Measurements from ENCODE around the gene KCNQ1OT1. TPM values are rescaled to one million over a fixed set of nuclear protein-coding genes. Genes with fewer than 3 reads are reported as not detected.

The KCNQ1OT1 gene
- total and polyA plus RNA-seq, 10 donors, result 0.02 to 3.1 (median 1.7) TPM

- TF ChIP-seq, protein P1, sequence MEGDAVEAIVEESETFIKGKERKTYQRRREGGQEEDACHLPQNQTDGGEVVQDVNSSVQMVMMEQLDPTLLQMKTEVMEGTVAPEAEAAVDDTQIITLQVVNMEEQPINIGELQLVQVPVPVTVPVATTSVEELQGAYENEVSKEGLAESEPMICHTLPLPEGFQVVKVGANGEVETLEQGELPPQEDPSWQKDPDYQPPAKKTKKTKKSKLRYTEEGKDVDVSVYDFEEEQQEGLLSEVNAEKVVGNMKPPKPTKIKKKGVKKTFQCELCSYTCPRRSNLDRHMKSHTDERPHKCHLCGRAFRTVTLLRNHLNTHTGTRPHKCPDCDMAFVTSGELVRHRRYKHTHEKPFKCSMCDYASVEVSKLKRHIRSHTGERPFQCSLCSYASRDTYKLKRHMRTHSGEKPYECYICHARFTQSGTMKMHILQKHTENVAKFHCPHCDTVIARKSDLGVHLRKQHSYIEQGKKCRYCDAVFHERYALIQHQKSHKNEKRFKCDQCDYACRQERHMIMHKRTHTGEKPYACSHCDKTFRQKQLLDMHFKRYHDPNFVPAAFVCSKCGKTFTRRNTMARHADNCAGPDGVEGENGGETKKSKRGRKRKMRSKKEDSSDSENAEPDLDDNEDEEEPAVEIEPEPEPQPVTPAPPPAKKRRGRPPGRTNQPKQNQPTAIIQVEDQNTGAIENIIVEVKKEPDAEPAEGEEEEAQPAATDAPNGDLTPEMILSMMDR (IDR thresholded peaks at IDR 0.05 in 8 of 11, conservative IDR thresholded peaks at IDR 0.05 in 3 of 11), result no peak
- TF ChIP-seq POLR2A (IDR thresholded peaks at IDR 0.05) (no peak), POLR2AphosphoS5 (IDR thresholded peaks at IDR 0.05) (no peak)
- DNase-seq, result peak; percentile 51
- WGBS, 5 donors, result 94 to 96% (median 95%) methylated on average over 9 to 10 of the region's 10 CpGs
- no peak overlapping the region for H3K27ac ChIP-seq
- H3K27me3 ChIP-seq (replicated peaks in 1 of 7), result no peaks in the 10 kb centered on the region
- intact Hi-C loops (cut with DNase I; ENCODE audit: low total_unique reads), result no loop called here
- H3K4me3 ChIP-seq, result no peak overlapping the region
- H3K36me3 ChIP-seq, result peaks cover 0 to 28% (median 4%) of the 10 kb centered on the region in 6 donors
- peaks cover 0 to 7% (median 0%) of the 10 kb centered on the region in 6 donors for H3K4me1 ChIP-seq
- no peaks in the 10 kb centered on the region for H3K9me3 ChIP-seq
Measured at GRCh38 chr11:2569731-2570210, 130.0 kb downstream of the KCNQ1OT1 start.

DNA sequence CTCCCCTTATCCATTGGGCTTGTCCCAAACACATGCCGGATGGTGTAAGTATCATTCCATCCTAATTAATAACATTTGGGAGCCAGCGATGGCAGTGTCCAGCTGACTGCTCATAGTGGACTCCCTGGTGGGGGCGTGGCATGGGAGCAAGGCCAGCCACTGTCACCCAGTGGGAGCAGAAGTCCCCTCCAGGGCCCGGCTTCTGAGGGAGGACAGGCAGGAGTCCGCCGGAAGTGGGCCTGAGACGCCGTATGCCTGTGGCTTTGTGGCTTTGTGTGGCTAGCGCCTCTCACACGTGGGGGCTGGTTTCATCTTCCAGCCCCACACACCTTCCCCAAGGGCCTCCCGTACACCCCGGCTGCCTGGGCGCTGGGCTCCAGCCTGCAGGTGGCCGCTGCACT, 130.5 kb downstream of the KCNQ1OT1 start:
- TF ChIP-seq POLR2A (IDR thresholded peaks at IDR 0.05), result no peak
- TF ChIP-seq POLR2AphosphoS5 (IDR thresholded peaks at IDR 0.05), result no peak
- TF ChIP-seq, protein P1 (IDR thresholded peaks at IDR 0.05 in 8 of 11, conservative IDR thresholded peaks at IDR 0.05 in 3 of 11), result no peak
- 55 to 78% (median 63%) methylated on average over 4 to 14 of the region's 14 CpGs for WGBS, 5 donors
- peaks cover 0 to 7% (median 0%) of the 10 kb centered on the region in 6 donors for H3K4me1 ChIP-seq
- H3K9me3 ChIP-seq, result no peaks in the 10 kb centered on the region
- peak; percentile 48 for DNase-seq
- intact Hi-C loops (cut with DNase I; ENCODE audit: low total_unique reads), result no loop called here
- H3K36me3 ChIP-seq, result peaks cover 0 to 26% (median 4%) of the 10 kb centered on the region in 6 donors
- no peak overlapping the region for H3K4me3 ChIP-seq
- no peak overlapping the region for H3K27ac ChIP-seq
- H3K27me3 ChIP-seq (replicated peaks in 1 of 7), result no peaks in the 10 kb centered on the region

DNA sequence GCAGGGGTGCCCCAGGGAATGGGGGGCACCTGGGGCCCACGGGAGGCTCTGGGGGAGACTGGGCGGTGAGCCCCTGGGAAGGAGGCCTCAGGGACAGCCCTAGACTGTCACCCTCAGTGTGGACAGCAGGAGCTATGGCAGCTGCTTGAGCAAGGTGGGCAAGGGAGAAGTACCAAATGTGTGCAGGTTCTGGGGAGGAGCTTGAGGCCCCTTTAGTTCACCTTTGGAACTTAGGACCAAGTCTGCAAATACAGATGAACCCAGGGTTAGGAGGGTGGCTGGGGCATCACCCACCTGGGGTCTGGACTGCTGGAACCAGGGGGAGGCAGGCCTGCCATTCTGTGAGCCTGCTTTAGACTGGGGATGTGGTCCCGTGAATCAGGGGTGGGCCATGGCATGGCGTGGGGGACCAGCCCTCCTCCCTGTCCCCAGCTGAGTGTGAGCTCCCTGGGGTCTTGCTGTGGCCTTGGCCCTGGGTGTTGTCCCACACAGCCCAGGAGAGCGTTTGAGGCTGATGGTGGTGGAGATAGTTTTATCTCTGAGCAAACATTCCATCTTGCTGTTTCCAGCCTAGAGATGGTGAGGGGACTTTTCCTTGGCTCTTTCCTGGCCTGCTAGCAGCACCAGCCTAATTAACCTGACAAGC, 132.6 kb downstream of the KCNQ1OT1 start:
- Histone ChIP-seq H3K36me3 (peaks cover 0 to 7% (median 0%) of the 10 kb centered on the region in 6 donors), H3K9me3 (no peaks in the 10 kb centered on the region), H3K4me1 (peaks cover 0 to 7% (median 0%) of the 10 kb centered on the region in 6 donors), H3K4me3 (no peak overlapping the region), H3K27me3 (replicated peaks in 1 of 7) (no peaks in the 10 kb centered on the region), H3K27ac (no peak overlapping the region)
- DNase-seq, result peak; percentile 41
- 75 to 100% (median 85%) methylated on average over 3 to 5 of the region's 5 CpGs for WGBS, 5 donors
- intact Hi-C loops (cut with DNase I; ENCODE audit: low total_unique reads), result no loop called here
- TF ChIP-seq POLR2AphosphoS5 (IDR thresholded peaks at IDR 0.05) (no peak), POLR2A (IDR thresholded peaks at IDR 0.05) (no peak)
- TF ChIP-seq, protein P1 (IDR thresholded peaks at IDR 0.05 in 8 of 11, conservative IDR thresholded peaks at IDR 0.05 in 3 of 11), result no peak

DNA sequence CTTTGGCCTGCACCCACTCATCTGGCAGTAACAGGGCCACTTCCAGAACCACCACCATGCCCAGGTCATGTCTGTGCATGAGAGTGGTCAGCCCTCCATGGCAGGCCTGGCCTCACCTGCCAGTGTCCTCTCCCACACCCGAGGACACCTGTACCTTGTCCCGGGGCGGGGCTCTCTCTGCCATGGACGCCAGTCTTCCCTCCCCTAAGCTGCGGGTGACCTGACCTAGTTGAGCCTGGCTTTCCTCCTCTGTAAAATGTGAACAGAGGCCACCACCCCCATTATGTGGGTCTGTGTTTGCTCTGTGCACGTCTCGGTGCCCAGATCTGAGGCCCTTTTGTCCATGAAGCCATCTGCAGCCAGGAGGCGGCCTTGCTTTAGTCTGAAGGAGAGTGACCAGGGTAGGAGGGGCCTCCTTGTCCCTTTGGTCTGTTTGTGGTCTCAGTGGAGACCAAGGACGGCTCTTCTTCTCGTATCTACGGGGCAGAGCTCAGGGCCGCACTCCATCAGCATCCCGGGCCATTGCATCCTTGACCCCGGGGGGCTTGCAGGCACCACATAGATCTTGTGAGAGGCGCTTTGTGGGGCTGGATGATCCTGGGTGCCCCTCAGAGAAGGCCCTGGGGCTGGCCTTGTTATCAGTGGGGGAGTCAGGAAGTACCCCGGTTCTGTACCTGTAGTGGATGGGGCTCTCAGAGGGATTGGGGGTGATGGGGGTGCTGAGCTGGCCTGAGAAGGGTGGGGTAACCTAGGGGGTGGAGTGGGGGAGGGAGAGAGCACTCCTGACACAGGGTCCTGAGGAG, 133.4 kb downstream of the KCNQ1OT1 start:
- peaks cover 0 to 9% (median 0%) of the 10 kb centered on the region in 6 donors for H3K4me1 ChIP-seq

More for the DNA sequence above, 133.4 kb downstream of the KCNQ1OT1 start:
- peak; percentile 54 for DNase-seq
- intact Hi-C loops (cut with DNase I; ENCODE audit: low total_unique reads), result no loop called here
- Histone ChIP-seq H3K27ac (no peak overlapping the region), H3K4me3 (no peak overlapping the region), H3K9me3 (no peaks in the 10 kb centered on the region), H3K27me3 (replicated peaks in 1 of 7) (no peaks in the 10 kb centered on the region), H3K36me3 (peaks cover 0 to 3% (median 0%) of the 10 kb centered on the region in 6 donors)
- 82 to 96% (median 87%) methylated on average over 16 of the region's 16 CpGs for WGBS, 5 donors
- TF ChIP-seq, protein P1 (IDR thresholded peaks at IDR 0.05 in 8 of 11, conservative IDR thresholded peaks at IDR 0.05 in 3 of 11), result no peak
- TF ChIP-seq POLR2AphosphoS5 (IDR thresholded peaks at IDR 0.05), result no peak
- TF ChIP-seq POLR2A (IDR thresholded peaks at IDR 0.05), result no peak
